ENCODE measurements around the gene TAS2R7.

The TAS2R7 gene, protein sequence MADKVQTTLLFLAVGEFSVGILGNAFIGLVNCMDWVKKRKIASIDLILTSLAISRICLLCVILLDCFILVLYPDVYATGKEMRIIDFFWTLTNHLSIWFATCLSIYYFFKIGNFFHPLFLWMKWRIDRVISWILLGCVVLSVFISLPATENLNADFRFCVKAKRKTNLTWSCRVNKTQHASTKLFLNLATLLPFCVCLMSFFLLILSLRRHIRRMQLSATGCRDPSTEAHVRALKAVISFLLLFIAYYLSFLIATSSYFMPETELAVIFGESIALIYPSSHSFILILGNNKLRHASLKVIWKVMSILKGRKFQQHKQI

DNA sequence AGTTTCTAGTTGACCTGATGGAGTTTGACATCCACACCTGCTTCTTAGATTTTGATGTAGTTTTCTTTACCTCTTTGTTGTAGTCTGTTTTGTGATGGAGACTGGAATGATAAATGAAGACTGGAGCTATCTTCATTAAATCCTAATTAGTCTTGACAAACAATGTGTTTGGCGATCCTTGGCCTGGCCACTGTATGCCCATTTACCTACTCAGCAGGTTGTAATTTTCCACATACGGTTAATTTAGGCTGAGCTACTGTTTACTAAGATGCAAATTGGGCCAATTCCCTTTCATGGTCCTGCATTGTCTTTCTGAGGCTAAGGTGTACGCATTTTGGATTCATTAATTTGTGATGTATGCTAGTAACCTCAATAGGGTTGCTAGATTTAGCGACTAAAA is at the start of gene TAS2R7:
Gene TAS2R7 (minus strand): TSS at position 41 of the 400 bp plus-strand sequence. CDS start 57 bp downstream, outside the sequence.
- Histone ChIP-seq H3K27ac (ENCODE audit: extremely low read depth, low read depth, low read length) (no peak within 1 kb of the TSS), H3K4me1 (ENCODE audit: control insufficient read depth, insufficient read depth, low read length) (no peaks in the 10 kb centered on the region), H3K36me3 (ENCODE audit: control insufficient read depth in 2 of 2, insufficient read depth in 1 of 2, low read length in 2 of 2) (no peaks in the 10 kb centered on the region), H3K4me3 (ENCODE audit: low read depth, low read length) (no peak within 1 kb of the TSS), H3K9me3 (ENCODE audit: control insufficient read depth, insufficient read depth, low read depth, low read length) (no peaks in the 10 kb centered on the region; the same call in 1 of the 2 replicates)
- ChIA-PET POLR2A (no interaction called here), CTCF (no interaction called here)
- no peak for TF ChIP-seq ZNF132 (tag by site-specific recombination; IDR thresholded peaks at IDR 0.05; ENCODE audit: borderline replicate concordance)
- no peak for TF ChIP-seq ZNF211 (tag by site-specific recombination; IDR thresholded peaks at IDR 0.05; ENCODE audit: low read depth)
- TF ChIP-seq, protein P1, sequence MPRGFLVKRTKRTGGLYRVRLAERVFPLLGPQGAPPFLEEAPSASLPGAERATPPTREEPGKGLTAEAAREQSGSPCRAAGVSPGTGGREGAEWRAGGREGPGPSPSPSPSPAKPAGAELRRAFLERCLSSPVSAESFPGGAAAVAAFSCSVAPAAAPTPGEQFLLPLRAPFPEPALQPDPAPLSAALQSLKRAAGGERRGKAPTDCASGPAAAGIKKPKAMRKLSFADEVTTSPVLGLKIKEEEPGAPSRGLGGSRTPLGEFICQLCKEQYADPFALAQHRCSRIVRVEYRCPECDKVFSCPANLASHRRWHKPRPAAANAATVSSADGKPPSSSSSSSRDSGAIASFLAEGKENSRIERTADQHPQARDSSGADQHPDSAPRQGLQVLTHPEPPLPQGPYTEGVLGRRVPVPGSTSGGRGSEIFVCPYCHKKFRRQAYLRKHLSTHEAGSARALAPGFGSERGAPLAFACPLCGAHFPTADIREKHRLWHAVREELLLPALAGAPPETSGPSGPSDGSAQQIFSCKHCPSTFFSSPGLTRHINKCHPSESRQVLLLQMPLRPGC (tag by site-specific recombination; IDR thresholded peaks at IDR 0.05): no peak
- TF ChIP-seq, protein P2, sequence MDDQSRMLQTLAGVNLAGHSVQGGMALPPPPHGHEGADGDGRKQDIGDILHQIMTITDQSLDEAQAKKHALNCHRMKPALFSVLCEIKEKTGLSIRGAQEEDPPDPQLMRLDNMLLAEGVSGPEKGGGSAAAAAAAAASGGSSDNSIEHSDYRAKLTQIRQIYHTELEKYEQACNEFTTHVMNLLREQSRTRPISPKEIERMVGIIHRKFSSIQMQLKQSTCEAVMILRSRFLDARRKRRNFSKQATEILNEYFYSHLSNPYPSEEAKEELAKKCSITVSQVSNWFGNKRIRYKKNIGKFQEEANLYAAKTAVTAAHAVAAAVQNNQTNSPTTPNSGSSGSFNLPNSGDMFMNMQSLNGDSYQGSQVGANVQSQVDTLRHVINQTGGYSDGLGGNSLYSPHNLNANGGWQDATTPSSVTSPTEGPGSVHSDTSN (CRISPR knock-in tag; IDR thresholded peaks at IDR 0.05): no peak
- no peak for TF ChIP-seq MYNN (tag by site-specific recombination; IDR thresholded peaks at IDR 0.05; ENCODE audit: borderline replicate concordance)
- no peak for TF ChIP-seq ZNF157 (tag by site-specific recombination; IDR thresholded peaks at IDR 0.05)
- no peak for TF ChIP-seq ZNF530 (tag by site-specific recombination; IDR thresholded peaks at IDR 0.05; ENCODE audit: low read depth)
- TF ChIP-seq, protein P3, sequence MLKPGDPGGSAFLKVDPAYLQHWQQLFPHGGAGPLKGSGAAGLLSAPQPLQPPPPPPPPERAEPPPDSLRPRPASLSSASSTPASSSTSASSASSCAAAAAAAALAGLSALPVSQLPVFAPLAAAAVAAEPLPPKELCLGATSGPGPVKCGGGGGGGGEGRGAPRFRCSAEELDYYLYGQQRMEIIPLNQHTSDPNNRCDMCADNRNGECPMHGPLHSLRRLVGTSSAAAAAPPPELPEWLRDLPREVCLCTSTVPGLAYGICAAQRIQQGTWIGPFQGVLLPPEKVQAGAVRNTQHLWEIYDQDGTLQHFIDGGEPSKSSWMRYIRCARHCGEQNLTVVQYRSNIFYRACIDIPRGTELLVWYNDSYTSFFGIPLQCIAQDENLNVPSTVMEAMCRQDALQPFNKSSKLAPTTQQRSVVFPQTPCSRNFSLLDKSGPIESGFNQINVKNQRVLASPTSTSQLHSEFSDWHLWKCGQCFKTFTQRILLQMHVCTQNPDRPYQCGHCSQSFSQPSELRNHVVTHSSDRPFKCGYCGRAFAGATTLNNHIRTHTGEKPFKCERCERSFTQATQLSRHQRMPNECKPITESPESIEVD (tag by site-specific recombination; IDR thresholded peaks at IDR 0.05): no peak
- TF ChIP-seq ZNF600 (tag by site-specific recombination; IDR thresholded peaks at IDR 0.05): no peak
- TF ChIP-seq ZSCAN16 (tag by site-specific recombination; IDR thresholded peaks at IDR 0.05): no peak
- no peak for TF ChIP-seq SALL2 (tag by site-specific recombination; IDR thresholded peaks at IDR 0.05; ENCODE audit: borderline replicate concordance)
- no peak for TF ChIP-seq ZNF610 (tag by site-specific recombination; IDR thresholded peaks at IDR 0.05; ENCODE audit: borderline replicate concordance)
- TF ChIP-seq ZNF560 (tag by site-specific recombination; IDR thresholded peaks at IDR 0.05; ENCODE audit: borderline replicate concordance): no peak

DNA sequence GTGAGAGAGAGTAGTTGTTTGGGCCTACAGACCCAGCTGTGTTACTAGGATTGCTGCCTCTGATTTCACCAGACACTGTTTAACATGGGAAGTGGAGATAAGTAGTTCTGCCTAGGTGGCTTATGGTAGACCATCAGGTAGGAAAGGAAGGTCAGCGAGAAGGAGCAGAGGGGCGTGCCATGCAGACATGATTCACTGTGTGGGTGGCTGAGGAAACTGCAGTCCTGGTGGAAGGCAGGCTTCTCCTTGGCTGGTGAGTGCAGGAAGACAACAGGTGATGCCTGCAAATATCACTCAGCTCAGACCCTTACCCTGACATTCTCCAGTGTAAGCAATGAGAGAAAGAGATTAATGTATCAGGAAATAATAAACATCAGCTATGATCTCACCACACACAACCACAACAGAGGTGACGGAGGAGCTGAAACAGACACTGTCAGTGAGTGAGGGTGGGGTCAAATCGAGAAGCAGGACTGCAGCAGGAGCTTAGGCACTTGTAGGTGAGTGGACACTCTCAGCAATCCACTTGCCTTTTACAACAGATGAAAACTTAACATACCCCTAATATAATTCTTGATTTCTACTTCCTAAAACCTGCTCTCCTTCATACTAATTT is 48.9 kb upstream of the TAS2R7 start:
- H3K9me3 ChIP-seq (ENCODE audit: control insufficient read depth, insufficient read depth, low read depth, low read length): no peaks in the 10 kb centered on the region
- H3K4me1 ChIP-seq (ENCODE audit: control insufficient read depth, insufficient read depth, low read length): no peaks in the 10 kb centered on the region
- H3K27ac ChIP-seq (ENCODE audit: extremely low read depth, low read depth, low read length): no peak overlapping the region
- H3K36me3 ChIP-seq (ENCODE audit: control insufficient read depth in 2 of 2, insufficient read depth in 1 of 2, low read length in 2 of 2): no peaks in the 10 kb centered on the region
- ChIA-PET CTCF (no interaction called here), POLR2A (no interaction called here)
- H3K4me3 ChIP-seq (ENCODE audit: low read depth, low read length): no peak overlapping the region
- TF ChIP-seq, protein P4, sequence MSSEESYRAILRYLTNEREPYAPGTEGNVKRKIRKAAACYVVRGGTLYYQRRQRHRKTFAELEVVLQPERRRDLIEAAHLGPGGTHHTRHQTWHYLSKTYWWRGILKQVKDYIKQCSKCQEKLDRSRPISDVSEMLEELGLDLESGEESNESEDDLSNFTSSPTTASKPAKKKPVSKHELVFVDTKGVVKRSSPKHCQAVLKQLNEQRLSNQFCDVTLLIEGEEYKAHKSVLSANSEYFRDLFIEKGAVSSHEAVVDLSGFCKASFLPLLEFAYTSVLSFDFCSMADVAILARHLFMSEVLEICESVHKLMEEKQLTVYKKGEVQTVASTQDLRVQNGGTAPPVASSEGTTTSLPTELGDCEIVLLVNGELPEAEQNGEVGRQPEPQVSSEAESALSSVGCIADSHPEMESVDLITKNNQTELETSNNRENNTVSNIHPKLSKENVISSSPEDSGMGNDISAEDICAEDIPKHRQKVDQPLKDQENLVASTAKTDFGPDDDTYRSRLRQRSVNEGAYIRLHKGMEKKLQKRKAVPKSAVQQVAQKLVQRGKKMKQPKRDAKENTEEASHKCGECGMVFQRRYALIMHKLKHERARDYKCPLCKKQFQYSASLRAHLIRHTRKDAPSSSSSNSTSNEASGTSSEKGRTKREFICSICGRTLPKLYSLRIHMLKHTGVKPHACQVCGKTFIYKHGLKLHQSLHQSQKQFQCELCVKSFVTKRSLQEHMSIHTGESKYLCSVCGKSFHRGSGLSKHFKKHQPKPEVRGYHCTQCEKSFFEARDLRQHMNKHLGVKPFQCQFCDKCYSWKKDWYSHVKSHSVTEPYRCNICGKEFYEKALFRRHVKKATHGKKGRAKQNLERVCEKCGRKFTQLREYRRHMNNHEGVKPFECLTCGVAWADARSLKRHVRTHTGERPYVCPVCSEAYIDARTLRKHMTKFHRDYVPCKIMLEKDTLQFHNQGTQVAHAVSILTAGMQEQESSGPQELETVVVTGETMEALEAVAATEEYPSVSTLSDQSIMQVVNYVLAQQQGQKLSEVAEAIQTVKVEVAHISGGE (tag by site-specific recombination; conservative IDR thresholded peaks at IDR 0.05; ENCODE audit: low read depth): no peak
- TF ChIP-seq, protein P5, sequence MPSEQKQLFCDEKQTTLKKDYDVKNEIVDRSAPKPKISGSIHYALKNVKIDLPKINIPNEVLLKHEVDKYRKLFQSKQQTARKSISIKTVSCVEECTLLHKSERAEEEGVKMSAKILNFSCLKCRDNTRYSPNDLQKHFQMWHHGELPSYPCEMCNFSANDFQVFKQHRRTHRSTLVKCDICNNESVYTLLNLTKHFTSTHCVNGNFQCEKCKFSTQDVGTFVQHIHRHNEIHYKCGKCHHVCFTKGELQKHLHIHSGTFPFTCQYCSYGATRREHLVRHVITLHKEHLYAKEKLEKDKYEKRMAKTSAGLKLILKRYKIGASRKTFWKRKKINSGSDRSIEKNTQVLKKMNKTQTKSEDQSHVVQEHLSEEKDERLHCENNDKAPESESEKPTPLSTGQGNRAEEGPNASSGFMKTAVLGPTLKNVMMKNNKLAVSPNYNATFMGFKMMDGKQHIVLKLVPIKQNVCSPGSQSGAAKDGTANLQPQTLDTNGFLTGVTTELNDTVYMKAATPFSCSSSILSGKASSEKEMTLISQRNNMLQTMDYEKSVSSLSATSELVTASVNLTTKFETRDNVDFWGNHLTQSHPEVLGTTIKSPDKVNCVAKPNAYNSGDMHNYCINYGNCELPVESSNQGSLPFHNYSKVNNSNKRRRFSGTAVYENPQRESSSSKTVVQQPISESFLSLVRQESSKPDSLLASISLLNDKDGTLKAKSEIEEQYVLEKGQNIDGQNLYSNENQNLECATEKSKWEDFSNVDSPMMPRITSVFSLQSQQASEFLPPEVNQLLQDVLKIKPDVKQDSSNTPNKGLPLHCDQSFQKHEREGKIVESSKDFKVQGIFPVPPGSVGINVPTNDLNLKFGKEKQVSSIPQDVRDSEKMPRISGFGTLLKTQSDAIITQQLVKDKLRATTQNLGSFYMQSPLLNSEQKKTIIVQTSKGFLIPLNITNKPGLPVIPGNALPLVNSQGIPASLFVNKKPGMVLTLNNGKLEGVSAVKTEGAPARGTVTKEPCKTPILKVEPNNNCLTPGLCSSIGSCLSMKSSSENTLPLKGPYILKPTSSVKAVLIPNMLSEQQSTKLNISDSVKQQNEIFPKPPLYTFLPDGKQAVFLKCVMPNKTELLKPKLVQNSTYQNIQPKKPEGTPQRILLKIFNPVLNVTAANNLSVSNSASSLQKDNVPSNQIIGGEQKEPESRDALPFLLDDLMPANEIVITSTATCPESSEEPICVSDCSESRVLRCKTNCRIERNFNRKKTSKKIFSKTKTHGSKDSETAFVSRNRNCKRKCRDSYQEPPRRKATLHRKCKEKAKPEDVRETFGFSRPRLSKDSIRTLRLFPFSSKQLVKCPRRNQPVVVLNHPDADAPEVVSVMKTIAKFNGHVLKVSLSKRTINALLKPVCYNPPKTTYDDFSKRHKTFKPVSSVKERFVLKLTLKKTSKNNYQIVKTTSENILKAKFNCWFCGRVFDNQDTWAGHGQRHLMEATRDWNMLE (tag by site-specific recombination; conservative IDR thresholded peaks at IDR 0.05; ENCODE audit: low read depth): no peak
- TF ChIP-seq ZNF157 (tag by site-specific recombination; IDR thresholded peaks at IDR 0.05) (no peak), ZNF837 (tag by site-specific recombination; IDR thresholded peaks at IDR 0.05) (no peak), ZNF391 (tag by site-specific recombination; IDR thresholded peaks at IDR 0.05; ENCODE audit: borderline replicate concordance, low read depth) (no peak), ZNF747 (tag by site-specific recombination; IDR thresholded peaks at IDR 0.05) (no peak), PRDM1 (tag by site-specific recombination; IDR thresholded peaks at IDR 0.05) (no peak), ZSCAN23 (tag by site-specific recombination; IDR thresholded peaks at IDR 0.05) (no peak)
